Cardiac muscle cell (in vitro differentiated cells and primary cell): ENCODE measurements around the gene TMEM171. TPM values are rescaled to one million over a fixed set of nuclear protein-coding genes. Genes with fewer than 3 reads are reported as not detected.

ENCODE experiments used
- DNase-seq, 2 donors: peaks; one replicate each; pipeline versions ENCODE4 v3.0.0 to v3.0.0-alpha.2; 2010 to 2017; ENCODE audit warnings: low read depth in 1 of 2, low spot score in 1 of 2
- H3K27ac ChIP-seq: fragments of 200-600 bp; sonication (generic); 2 replicates; pipeline ENCODE4 v1.5.1; 2016
- H3K27me3 ChIP-seq: fragments of 200-600 bp; sonication (generic); 2 replicates; pipeline ENCODE4 v1.6.0; 2016; ENCODE audit warnings: control low read depth
- H3K36me3 ChIP-seq: fragments of 200-600 bp; sonication (generic); 2 replicates; pipeline ENCODE4 v1.5.1; 2016; ENCODE audit warnings: control low read depth
- H3K4me1 ChIP-seq: fragments of 200-600 bp; sonication (generic); 2 replicates; pipeline ENCODE4 v1.8.1; 2017; ENCODE audit warnings: low read depth, mild to moderate bottlenecking, mixed run types
- H3K4me3 ChIP-seq: fragments of 200-600 bp; sonication (generic); 2 replicates; pipeline ENCODE4 v1.5.1; 2016; ENCODE audit warnings: mild to moderate bottlenecking
- H3K9me3 ChIP-seq: fragments of 200-600 bp; sonication (generic); 2 replicates; pipeline ENCODE4 v1.5.1; 2017; ENCODE audit warnings: low read depth, mild to moderate bottlenecking, control low read depth
- polyA plus RNA-seq: library from polyadenylated mRNA; unstranded; fragments of >200 nt; fragmentation: Nextera tagmentation; extraction: Ambion mirVana; gene quantifications from 2 replicates; pipeline ENCODE4 v1.2.1, GENCODE V29; 2016
- total RNA-seq: library from RNA; depleted of rRNA; stranded (reverse); fragments of >200 nt; gene quantifications from 2 replicates; pipeline ENCODE4 v1.2.3, GENCODE V29; 2016
- TF ChIP-seq, protein P1 (sequence below): IDR thresholded peaks from 2 replicates; pipeline ENCODE4 v1.5.1; 2012; ENCODE audit warnings: low read depth, mild to moderate bottlenecking, low read length

TMEM171 gene
- total and polyA plus RNA-seq, 2 experiments from 2014 or later, result not detected

GRCh38 chr5:73179730-73180129 is 59.4 kb downstream of the TMEM171 start:
- Histone ChIP-seq H3K4me1 (peaks cover 6% of the 10 kb centered on the region), H3K27ac (no peak overlapping the region), H3K27me3 (no peaks in the 10 kb centered on the region), H3K36me3 (no peaks in the 10 kb centered on the region), H3K9me3 (no peaks in the 10 kb centered on the region), H3K4me3 (no peak overlapping the region)
- TF ChIP-seq, protein P1, sequence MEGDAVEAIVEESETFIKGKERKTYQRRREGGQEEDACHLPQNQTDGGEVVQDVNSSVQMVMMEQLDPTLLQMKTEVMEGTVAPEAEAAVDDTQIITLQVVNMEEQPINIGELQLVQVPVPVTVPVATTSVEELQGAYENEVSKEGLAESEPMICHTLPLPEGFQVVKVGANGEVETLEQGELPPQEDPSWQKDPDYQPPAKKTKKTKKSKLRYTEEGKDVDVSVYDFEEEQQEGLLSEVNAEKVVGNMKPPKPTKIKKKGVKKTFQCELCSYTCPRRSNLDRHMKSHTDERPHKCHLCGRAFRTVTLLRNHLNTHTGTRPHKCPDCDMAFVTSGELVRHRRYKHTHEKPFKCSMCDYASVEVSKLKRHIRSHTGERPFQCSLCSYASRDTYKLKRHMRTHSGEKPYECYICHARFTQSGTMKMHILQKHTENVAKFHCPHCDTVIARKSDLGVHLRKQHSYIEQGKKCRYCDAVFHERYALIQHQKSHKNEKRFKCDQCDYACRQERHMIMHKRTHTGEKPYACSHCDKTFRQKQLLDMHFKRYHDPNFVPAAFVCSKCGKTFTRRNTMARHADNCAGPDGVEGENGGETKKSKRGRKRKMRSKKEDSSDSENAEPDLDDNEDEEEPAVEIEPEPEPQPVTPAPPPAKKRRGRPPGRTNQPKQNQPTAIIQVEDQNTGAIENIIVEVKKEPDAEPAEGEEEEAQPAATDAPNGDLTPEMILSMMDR, result no peak
- DNase-seq, result no peak

DNA sequence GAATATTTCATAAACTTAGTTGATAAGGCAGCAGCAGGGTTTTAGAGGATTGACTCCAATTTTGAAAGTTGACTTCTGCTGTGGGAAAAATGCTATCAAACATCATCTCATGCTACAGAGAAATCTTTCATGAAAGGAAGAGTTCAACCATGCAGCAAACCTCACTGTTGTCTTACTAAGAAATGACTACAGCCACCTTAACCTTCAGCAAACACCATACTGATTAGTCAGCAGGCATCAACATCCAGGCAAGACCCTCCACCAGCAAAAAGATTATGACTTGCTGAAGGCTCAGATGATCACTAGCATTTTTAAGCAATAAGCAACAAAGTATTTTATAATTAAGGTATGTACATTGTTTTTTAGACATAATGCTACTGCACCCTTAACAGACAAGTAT is 60.2 kb downstream of the TMEM171 start:
- DNase-seq, result no peak
- TF ChIP-seq, protein P1, result no peak

More for the DNA sequence above, 60.2 kb downstream of the TMEM171 start:
- no peaks in the 10 kb centered on the region for H3K27me3 ChIP-seq
- peaks cover 6% of the 10 kb centered on the region for H3K4me1 ChIP-seq
- no peaks in the 10 kb centered on the region for H3K9me3 ChIP-seq
- no peak overlapping the region for H3K27ac ChIP-seq
- H3K36me3 ChIP-seq, result no peaks in the 10 kb centered on the region
- no peak overlapping the region for H3K4me3 ChIP-seq

Other genes with a start within 250 kb of the TMEM171 start
- gene FCHO2, start 164.5 kb upstream of the TMEM171 start, total RNA-seq, result 6.6 and 7.5 TPM in 2 replicates
- gene FCHO2, start 164.5 kb upstream of the TMEM171 start, polyA plus RNA-seq, result 6.9 and 9.5 TPM in 2 replicates
- gene TMEM174, start 52.6 kb downstream of the TMEM171 start, total RNA-seq, result not detected in 2 replicates
- not detected in 2 replicates for gene TMEM174, start 52.6 kb downstream of the TMEM171 start, polyA plus RNA-seq